Endodermal cell (in vitro differentiated cells): ENCODE results near the gene LRRIQ1. TPM values are rescaled to one million over a fixed set of nuclear protein-coding genes. Genes with fewer than 3 reads are reported as not detected.

ENCODE experiments used
- DNase-seq: peaks from one replicate; pipeline ENCODE4 v3.0.0-alpha.2; 2017
- H3K27ac ChIP-seq: 2 replicates; pipeline ENCODE4 v1.5.1; 2013; ENCODE audit warnings: mild to moderate bottlenecking, low read depth, low read length, moderate library complexity
- H3K27me3 ChIP-seq: 2 replicates; pipeline ENCODE4 v1.6.1; 2013; ENCODE audit warnings: mild to moderate bottlenecking, low read length, moderate library complexity; ENCODE audit not compliant: insufficient read depth, control insufficient read depth, poor library complexity, severe bottlenecking
- H3K36me3 ChIP-seq: 2 replicates; pipeline ENCODE4 v1.7.0; 2013; ENCODE audit warnings: mild to moderate bottlenecking, low read length, moderate library complexity; ENCODE audit not compliant: control insufficient read depth, insufficient read depth
- H3K4me1 ChIP-seq: one replicate; pipeline ENCODE4 v1.7.0; 2013; ENCODE audit warnings: low read length; ENCODE audit not compliant: control insufficient read depth, insufficient read depth
- H3K4me3 ChIP-seq: 2 replicates; pipeline ENCODE4 v1.5.1; 2013; ENCODE audit warnings: mild to moderate bottlenecking, low read length, moderate library complexity
- H3K9ac ChIP-seq: 2 replicates; pipeline ENCODE4 v1.6.1; 2013; ENCODE audit warnings: mild to moderate bottlenecking, low read length, moderate library complexity; ENCODE audit not compliant: poor library complexity, severe bottlenecking; ENCODE audit errors: extremely low read depth
- H3K9me3 ChIP-seq: 2 replicates; pipeline ENCODE4 v1.6.1; 2013; ENCODE audit warnings: mild to moderate bottlenecking, low read length, moderate library complexity; ENCODE audit not compliant: control insufficient read depth
- H3K27ac Mint-ChIP-seq: 2 replicates; pipeline ENCODE4 v1.8.0; 2020; ENCODE audit warnings: mixed read lengths
- H3K27me3 Mint-ChIP-seq: 2 replicates; pipeline ENCODE4 v1.8.0; 2021; ENCODE audit warnings: mild to moderate bottlenecking, mixed read lengths; ENCODE audit not compliant: insufficient read depth
- H3K36me3 Mint-ChIP-seq: 2 replicates; pipeline ENCODE4 v1.8.0; 2020; ENCODE audit warnings: low read depth, mixed read lengths
- H3K4me1 Mint-ChIP-seq: 2 replicates; pipeline ENCODE4 v1.8.0; 2020; ENCODE audit warnings: mixed read lengths
- H3K4me3 Mint-ChIP-seq: 2 replicates; pipeline ENCODE4 v1.8.0; 2020; ENCODE audit warnings: mild to moderate bottlenecking, moderate library complexity, mixed read lengths
- H3K9me3 Mint-ChIP-seq: 2 replicates; pipeline ENCODE4 v1.8.0; 2020; ENCODE audit warnings: mild to moderate bottlenecking, mixed read lengths
- CTCF ChIP-seq: fragments of 200-600 bp; sonication (generic); conservative IDR thresholded peaks from 2 replicates; pipeline ENCODE4 v1.5.0; 2021; ENCODE audit warnings: antibody characterized with exemption, mild to moderate bottlenecking
- WGBS, 2 experiments: methylation state at CpG; one replicate each; pipeline versions ENCODE4 v1.1.5 to v1.1.7; 2013; ENCODE audit warnings: missing lambda C conversion rate in 2 of 2, mixed read lengths in 1 of 2; ENCODE audit not compliant: insufficient coverage in 1 of 2, insufficient read length in 1 of 2; 5-methylcytosine and 5-hydroxymethylcytosine counted together
- total RNA-seq, 2 donors: library from RNA; stranded (reverse); fragmentation: NEBNext Ultra II Directional in 1 of 2; extraction: Animal tissue kit (Norgen Biotek cat#: 25700) in 1 of 2; gene quantifications; 2 replicates in 1 of 2; 3 replicates in 1 of 2; pipeline ENCODE4 v1.2.1, GENCODE V29; 2021

LRRIQ1 gene
- total RNA-seq, 2 donors from 2014 or later: 2.9 to 6.2 TPM

GRCh38 chr12:85225501-85225900 lies 189.3 kb downstream of the LRRIQ1 start:
- H3K36me3 ChIP-seq: no peaks in the 10 kb centered on the region

GRCh38 chr12:85237327-85237726 lies 201.2 kb downstream of the LRRIQ1 start:
- no peaks in the 10 kb centered on the region for H3K4me1 ChIP-seq
- WGBS, 2 experiments: 83 to 88% methylated on average over 2 of the region's 2 CpGs
- DNase-seq: no peak
- H3K36me3 Mint-ChIP-seq: no peaks in the 10 kb centered on the region
- no peak for TF ChIP-seq CTCF
- H3K9me3 ChIP-seq: no peaks in the 10 kb centered on the region
- H3K27ac Mint-ChIP-seq: no peak overlapping the region
- H3K9me3 Mint-ChIP-seq: no peaks in the 10 kb centered on the region
- H3K4me3 Mint-ChIP-seq: no peak overlapping the region
- H3K4me1 Mint-ChIP-seq: no peaks in the 10 kb centered on the region
- H3K27me3 ChIP-seq: no peaks in the 10 kb centered on the region
- no peak overlapping the region for H3K27ac ChIP-seq
- no peak overlapping the region for H3K4me3 ChIP-seq
- no peaks in the 10 kb centered on the region for H3K36me3 ChIP-seq
- H3K9ac ChIP-seq: no peak overlapping the region
- no peaks in the 10 kb centered on the region for H3K27me3 Mint-ChIP-seq

More at GRCh38 chr12:85225501-85225900, 189.3 kb downstream of the LRRIQ1 start:
- H3K27me3 ChIP-seq: no peaks in the 10 kb centered on the region
- DNase-seq: no peak
- H3K4me3 ChIP-seq: no peak overlapping the region
- H3K27ac Mint-ChIP-seq: no peak overlapping the region
- no peaks in the 10 kb centered on the region for H3K9me3 Mint-ChIP-seq
- H3K36me3 Mint-ChIP-seq: no peaks in the 10 kb centered on the region
- no peak for TF ChIP-seq CTCF
- H3K4me1 Mint-ChIP-seq: no peaks in the 10 kb centered on the region
- H3K9ac ChIP-seq: no peak overlapping the region
- no peaks in the 10 kb centered on the region for H3K27me3 Mint-ChIP-seq
- 79% methylated on average over 1 of the region's 1 CpG; no CpG with 5 or more reads in 1 of the 2 experiments for WGBS, 2 experiments
- H3K9me3 ChIP-seq: no peaks in the 10 kb centered on the region
- no peak overlapping the region for H3K27ac ChIP-seq
- H3K4me1 ChIP-seq: no peaks in the 10 kb centered on the region
- no peak overlapping the region for H3K4me3 Mint-ChIP-seq

- Histone ChIP-seq H3K4me3 (no peak overlapping the region), H3K27me3 (no peaks in the 10 kb centered on the region), H3K9me3 (no peaks in the 10 kb centered on the region), H3K4me1 (no peaks in the 10 kb centered on the region), H3K27ac (no peak overlapping the region), H3K36me3 (no peaks in the 10 kb centered on the region), H3K9ac (no peak overlapping the region)
- H3K4me3 Mint-ChIP-seq: no peak overlapping the region
- H3K27ac Mint-ChIP-seq: no peak overlapping the region
- TF ChIP-seq CTCF: no peak
- H3K9me3 Mint-ChIP-seq: no peaks in the 10 kb centered on the region
- no peaks in the 10 kb centered on the region for H3K36me3 Mint-ChIP-seq
- H3K4me1 Mint-ChIP-seq: no peaks in the 10 kb centered on the region
- no peaks in the 10 kb centered on the region for H3K27me3 Mint-ChIP-seq
- DNase-seq: no peak
- WGBS, 2 experiments: 76 to 83% methylated on average over 2 to 3 of the region's 3 CpGs
Measured at GRCh38 chr12:85244561-85244960, 208.4 kb downstream of the LRRIQ1 start.
